Right atrium auricular region (tissue), 2 donors: Measurements from ENCODE around the gene TBRG1. TPM values are rescaled to one million over a fixed set of nuclear protein-coding genes. Genes with fewer than 3 reads are reported as not detected.
A peak's percentile ranks its signal among the peaks of the same experiment; 100 is the strongest.

Source experiments
- DNase-seq: peaks from one replicate; pipeline ENCODE4 v3.0.0-alpha.2; 2019; ENCODE audit warnings: low spot score
- H3K27ac ChIP-seq, 2 donors: fragments of 200-600 bp; sonication (generic); 1 replicate in 1 of 2; 2 replicates in 1 of 2; pipeline ENCODE4 v1.5.1; 2016 to 2019
- H3K27me3 ChIP-seq, 2 donors: fragments of 200-600 bp; sonication (generic); one replicate each; pipeline versions ENCODE4 v1.5.1 to v1.6.0; 2017 to 2019
- H3K36me3 ChIP-seq: fragments of 200-600 bp; sonication (generic); one replicate; pipeline ENCODE4 v1.5.1; 2016
- H3K4me1 ChIP-seq, 2 donors: fragments of 200-600 bp; sonication (generic); one replicate each; pipeline versions ENCODE4 v1.5.1 to v1.6.0; 2017 to 2019
- H3K4me3 ChIP-seq, 2 donors: fragments of 200-600 bp; sonication (generic); 1 replicate in 1 of 2; 2 replicates in 1 of 2; pipeline ENCODE4 v1.5.1; 2017 to 2019; ENCODE audit warnings: mild to moderate bottlenecking in 1 of 2, moderate library complexity in 1 of 2
- H3K9me3 ChIP-seq, 2 donors: fragments of 200-600 bp; sonication (generic); one replicate each; pipeline ENCODE4 v1.5.1; 2019
- CTCF ChIP-seq, 2 donors: fragments of 200-600 bp; sonication (generic); IDR thresholded peaks; one replicate each; pipeline ENCODE4 v1.5.1; 2019; ENCODE audit warnings: antibody characterized with exemption in 2 of 2
- total RNA-seq, 2 donors: library from RNA; depleted of rRNA; stranded (reverse); fragments of >200 nt; gene quantifications; one replicate each; pipeline ENCODE4 v1.1.0, GENCODE V29; 2016

The TBRG1 gene
- total RNA-seq, 2 donors from 2014 or later: 20.0 to 27.6 TPM

DNA sequence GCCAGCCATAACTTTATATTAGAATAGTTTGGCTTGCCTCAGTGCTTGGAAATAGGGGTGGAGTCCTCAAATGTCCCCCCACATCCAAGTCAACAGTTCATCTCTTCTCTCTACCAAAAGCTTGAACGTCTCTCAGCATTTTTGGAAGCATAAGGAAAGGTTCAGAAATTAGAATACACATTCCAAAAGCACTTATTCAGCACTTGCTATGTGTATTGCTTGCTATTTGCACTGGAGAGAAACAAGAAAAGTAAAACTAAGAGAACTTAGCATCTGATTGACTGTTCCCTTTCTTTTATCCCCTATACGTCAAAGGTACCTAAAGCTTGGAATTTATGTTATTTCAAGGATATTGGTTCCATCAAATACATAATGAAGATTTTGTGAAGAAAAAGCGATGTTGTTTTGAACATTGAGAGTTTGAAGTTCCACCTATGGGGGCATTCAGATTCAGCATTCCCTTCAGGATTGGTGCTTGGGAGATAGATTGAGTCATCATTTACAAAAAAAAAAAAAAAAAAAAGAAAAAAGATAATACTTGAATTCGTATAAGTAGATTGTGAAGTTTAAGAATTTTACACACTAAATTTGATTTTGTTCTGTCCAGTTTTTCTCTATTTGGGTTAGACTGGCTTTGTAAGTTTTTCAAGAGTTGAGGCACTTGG, 1.3 kb downstream of the TBRG1 start:
- Histone ChIP-seq H3K27ac (peak overlapping the region; percentile 89 to 94), H3K9me3 (no peaks in the 10 kb centered on the region), H3K4me1 (peaks cover 0 to 27% of the 10 kb centered on the region in 2 donors), H3K4me3 (peak overlapping the region; percentile 81 to 94), H3K36me3 (peaks cover 31% of the 10 kb centered on the region), H3K27me3 (no peaks in the 10 kb centered on the region)
- no peak for DNase-seq
- no peak for TF ChIP-seq CTCF (IDR thresholded peaks at IDR 0.05)

GRCh38 chr11:124625504-124626168, 3.0 kb downstream of the TBRG1 start:
- Histone ChIP-seq H3K4me1 (peaks cover 0 to 27% of the 10 kb centered on the region in 2 donors), H3K36me3 (peaks cover 38% of the 10 kb centered on the region), H3K27me3 (no peaks in the 10 kb centered on the region), H3K9me3 (no peaks in the 10 kb centered on the region), H3K27ac (no peak overlapping the region), H3K4me3 (no peak overlapping the region)
- no peak for TF ChIP-seq CTCF (IDR thresholded peaks at IDR 0.05)
- DNase-seq: no peak

DNA sequence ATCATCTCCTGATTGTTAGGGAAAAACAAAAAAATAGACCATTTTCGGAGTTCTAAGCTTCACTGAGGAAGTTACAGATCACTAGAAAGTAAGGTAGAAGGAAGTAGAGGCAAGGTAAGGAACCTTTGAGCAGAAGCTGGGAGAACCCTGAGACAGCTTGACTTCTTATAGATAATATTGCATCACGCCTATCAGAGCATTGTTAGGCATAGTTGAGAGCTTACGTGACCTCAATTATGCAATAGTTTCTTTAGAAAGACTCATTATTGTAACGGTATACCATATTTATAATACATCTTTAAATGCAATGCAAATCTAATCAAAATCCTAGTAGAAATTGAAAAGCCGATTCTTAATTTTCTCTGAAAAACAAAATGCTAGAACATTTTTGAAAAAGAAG, 4.9 kb downstream of the TBRG1 start:
- Histone ChIP-seq H3K4me1 (peaks cover 0 to 22% of the 10 kb centered on the region in 2 donors), H3K27ac (no peak overlapping the region), H3K9me3 (no peaks in the 10 kb centered on the region), H3K27me3 (no peaks in the 10 kb centered on the region), H3K4me3 (no peak overlapping the region), H3K36me3 (peaks cover 57% of the 10 kb centered on the region)
- no peak for DNase-seq
- TF ChIP-seq CTCF (IDR thresholded peaks at IDR 0.05): no peak

- no peak overlapping the region for H3K27ac ChIP-seq
- no peak for TF ChIP-seq CTCF (IDR thresholded peaks at IDR 0.05)
- peaks cover 0 to 5% of the 10 kb centered on the region in 2 donors for H3K4me1 ChIP-seq
- no peak for DNase-seq
- no peaks in the 10 kb centered on the region for H3K9me3 ChIP-seq
- H3K27me3 ChIP-seq: no peaks in the 10 kb centered on the region
- no peak overlapping the region for H3K4me3 ChIP-seq
- H3K36me3 ChIP-seq: peaks cover 77% of the 10 kb centered on the region
Measured at GRCh38 chr11:124629961-124630360, 7.3 kb downstream of the TBRG1 start.

- peaks cover 76% of the 10 kb centered on the region for H3K36me3 ChIP-seq
- TF ChIP-seq CTCF (IDR thresholded peaks at IDR 0.05): no peak
Measured at GRCh38 chr11:124633355-124633754, 10.7 kb downstream of the TBRG1 start.

More at GRCh38 chr11:124633355-124633754, 10.7 kb downstream of the TBRG1 start:
- no peaks in the 10 kb centered on the region for H3K4me1 ChIP-seq
- H3K9me3 ChIP-seq: no peaks in the 10 kb centered on the region
- no peaks in the 10 kb centered on the region for H3K27me3 ChIP-seq
- H3K27ac ChIP-seq: no peak overlapping the region
- no peak overlapping the region for H3K4me3 ChIP-seq
- no peak for DNase-seq
